Upper lobe of left lung (tissue), 4 donors: Measurements from ENCODE around the gene IPO11.

Experiments used
- EP300 ChIP-seq, 4 donors: sonication (generic); formaldehyde crosslinking; IDR thresholded peaks; one replicate each; pipeline ENCODE4 v1.5.1; 2017; ENCODE audit warnings: antibody characterized with exemption in 4 of 4, control low read depth in 2 of 4
- POLR2A ChIP-seq, 4 donors: fragments of 450-650 bp; IDR thresholded peaks; one replicate each; pipeline ENCODE4 v1.5.1; 2016 to 2017; ENCODE audit warnings: antibody characterized with exemption in 4 of 4, mild to moderate bottlenecking in 2 of 4
- POLR2AphosphoS5 ChIP-seq, 2 donors: sonication (generic); formaldehyde crosslinking; IDR thresholded peaks; one replicate each; pipeline ENCODE4 v1.5.1; 2017; ENCODE audit warnings: antibody characterized with exemption in 2 of 2
- TF ChIP-seq, protein P1 (sequence below), 6 experiments: fragments of 450-650 bp in 4 of 6; fragments of 200-600 bp in 2 of 6; sonication (generic) in 2 of 6; IDR thresholded peaks; one replicate each; pipeline ENCODE4 v1.5.1; 2016 to 2019; ENCODE audit warnings: antibody characterized with exemption in 6 of 6

DNA sequence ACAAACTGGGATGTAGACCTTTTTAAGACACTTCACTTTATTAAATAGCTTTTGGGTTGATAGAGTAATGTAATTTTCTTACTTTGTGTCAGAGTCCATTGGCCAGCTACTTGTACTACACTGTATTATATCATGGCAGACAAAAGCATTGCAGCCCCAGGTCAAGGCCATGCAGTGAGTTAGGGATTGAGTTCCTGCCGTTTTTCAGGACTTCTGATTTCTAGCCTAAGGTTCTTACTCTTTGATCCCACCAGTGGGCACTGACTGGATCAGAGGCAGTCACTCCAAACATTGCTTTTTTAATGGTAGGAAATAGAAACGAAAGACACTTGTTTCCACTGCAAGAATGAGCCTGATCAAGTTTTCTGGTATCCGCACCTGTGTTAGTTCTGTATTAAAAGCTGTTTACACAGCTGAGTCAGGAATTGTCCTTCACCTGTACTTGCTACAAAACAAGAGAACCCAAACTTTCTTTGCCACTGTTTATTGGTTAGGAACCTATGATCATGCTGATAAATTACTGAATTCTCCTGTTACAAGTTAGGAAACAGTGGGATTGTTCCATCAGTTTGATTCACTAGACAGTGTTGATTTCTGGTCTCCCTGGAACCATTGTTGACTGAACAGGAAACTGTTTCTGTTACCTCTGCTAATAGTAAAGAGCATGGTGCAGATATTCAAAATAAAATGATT is 188.1 kb downstream of the IPO11 start:
- TF ChIP-seq, protein P1, sequence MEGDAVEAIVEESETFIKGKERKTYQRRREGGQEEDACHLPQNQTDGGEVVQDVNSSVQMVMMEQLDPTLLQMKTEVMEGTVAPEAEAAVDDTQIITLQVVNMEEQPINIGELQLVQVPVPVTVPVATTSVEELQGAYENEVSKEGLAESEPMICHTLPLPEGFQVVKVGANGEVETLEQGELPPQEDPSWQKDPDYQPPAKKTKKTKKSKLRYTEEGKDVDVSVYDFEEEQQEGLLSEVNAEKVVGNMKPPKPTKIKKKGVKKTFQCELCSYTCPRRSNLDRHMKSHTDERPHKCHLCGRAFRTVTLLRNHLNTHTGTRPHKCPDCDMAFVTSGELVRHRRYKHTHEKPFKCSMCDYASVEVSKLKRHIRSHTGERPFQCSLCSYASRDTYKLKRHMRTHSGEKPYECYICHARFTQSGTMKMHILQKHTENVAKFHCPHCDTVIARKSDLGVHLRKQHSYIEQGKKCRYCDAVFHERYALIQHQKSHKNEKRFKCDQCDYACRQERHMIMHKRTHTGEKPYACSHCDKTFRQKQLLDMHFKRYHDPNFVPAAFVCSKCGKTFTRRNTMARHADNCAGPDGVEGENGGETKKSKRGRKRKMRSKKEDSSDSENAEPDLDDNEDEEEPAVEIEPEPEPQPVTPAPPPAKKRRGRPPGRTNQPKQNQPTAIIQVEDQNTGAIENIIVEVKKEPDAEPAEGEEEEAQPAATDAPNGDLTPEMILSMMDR (IDR thresholded peaks at IDR 0.05): no peak
- no peak for TF ChIP-seq POLR2A (IDR thresholded peaks at IDR 0.05)
- TF ChIP-seq POLR2AphosphoS5 (IDR thresholded peaks at IDR 0.05): no peak
- TF ChIP-seq EP300 (IDR thresholded peaks at IDR 0.05): no peak
